ENCODE data around the gene C10orf105.

Gene C10orf105

DNA sequence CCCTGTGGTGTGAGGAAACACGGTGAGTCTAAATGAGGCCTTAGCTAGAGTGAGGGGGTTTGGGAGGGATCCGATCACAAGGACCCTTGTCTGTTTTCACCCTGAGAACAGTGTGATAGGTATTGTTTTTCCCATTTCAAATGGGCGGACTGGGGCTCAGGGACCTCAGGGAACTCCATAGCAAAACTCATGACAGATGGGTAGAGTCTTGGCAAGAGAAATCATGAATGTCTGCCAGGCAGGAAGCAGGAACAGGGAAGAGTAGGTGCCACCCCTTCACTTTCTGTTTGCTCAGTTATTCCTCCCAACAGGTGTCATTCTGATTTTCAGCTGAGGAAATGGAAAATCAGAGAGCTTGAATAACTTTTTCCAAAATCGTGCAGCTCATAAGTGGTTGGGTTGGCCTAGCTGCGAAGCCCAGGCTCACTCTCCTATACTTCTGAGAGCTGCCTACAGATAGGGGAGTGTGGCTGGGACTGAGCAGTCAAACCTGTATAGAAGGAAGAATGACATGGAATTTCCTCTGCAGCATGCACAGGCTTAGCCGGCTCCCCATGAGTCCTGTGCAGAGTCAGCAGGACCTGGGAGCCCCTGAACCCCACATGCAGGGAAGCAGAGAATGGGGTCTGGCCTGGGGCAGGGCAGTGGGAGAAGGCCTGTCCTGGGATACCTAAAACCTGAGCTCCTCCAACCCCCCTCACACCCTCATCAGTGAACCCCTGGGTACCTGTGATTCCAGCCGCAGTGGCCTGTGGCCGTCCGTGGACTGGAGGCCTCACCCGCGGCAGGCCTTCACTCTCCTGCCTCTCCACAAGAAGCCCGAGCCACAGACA is 17.6 kb upstream of the C10orf105 start:
- no peak for DNase-seq

DNA sequence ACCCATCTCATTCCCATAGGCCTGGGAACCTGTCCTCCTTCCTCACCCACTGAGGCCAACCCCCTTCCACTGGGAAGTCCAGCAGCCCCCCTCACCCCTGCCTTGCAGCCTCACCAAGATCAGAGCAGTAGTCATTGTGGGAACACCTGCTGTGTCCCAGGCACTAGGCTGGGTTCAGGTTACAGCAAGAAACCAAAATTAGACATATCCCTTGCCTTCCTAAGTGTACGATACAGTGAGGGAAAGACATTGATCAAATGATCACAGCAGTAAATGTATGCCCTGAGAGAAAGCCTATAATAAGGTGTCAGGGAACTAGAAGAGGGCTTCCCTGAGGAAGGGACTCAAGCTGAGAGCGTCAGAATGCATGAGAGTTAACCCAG is 17.0 kb upstream of the C10orf105 start:
- no peak for DNase-seq

DNA sequence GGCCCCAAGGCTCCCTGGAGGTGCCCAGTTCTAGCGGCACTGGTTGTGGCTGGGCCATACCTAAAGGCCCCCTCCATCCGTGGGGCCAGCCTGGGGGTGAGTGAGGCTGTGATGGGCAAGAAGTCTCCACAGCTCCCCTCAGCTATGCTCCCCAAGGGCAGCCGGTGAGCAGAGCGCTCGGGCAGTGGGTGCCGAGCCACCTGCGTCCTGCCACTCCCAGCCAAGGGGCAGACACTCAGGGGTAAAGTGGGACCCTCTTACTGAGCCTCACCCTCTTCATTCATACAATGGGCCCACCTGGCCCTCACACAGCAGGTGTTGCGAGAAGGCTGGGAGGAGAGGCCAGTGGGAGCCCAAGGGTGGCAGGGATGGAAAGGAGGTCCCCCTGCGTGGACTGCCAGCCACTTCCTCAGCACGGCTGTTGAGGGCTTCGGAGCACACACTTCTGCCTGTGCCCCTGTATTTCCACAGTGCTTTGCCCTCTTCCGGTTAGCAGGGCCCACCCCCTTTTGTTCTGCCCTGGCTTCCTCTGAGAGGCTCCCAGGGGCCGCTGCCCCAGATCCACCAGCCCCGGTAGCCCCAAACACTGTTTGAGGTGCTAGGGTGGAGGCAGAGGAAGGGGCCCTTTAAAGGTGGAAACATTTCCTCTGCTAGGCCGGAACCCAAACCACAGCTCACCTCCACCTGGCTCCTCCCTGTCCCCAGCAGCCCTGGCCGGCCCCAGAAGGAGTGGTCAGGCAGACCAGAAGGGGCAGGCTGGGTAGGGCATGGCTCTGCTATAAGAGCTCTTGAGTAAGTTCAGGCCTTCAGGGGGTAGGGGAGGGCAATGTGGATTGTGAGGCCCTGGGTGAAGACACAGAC is 16.4 kb upstream of the C10orf105 start:
- DNase-seq = peak; percentile 74

DNA sequence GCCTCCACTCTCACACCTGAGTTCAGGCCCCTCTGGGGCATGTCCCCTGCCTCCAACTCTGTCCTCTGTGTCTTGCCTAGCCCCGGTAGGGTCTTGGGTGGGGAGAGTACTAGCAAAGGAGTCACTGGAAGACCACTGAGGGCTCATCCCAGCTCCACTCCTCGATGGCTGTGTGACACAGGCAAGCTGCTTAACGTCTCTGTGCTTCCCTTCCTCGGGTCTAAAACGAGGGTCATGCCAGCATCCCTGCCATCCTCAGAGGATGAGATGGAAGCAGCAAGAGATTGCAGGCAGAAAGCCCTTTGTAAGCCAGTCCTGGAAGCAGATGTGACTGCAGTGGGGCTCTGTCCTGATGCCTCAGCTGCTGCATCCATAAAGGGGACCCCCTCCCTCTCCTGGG is 15.2 kb upstream of the C10orf105 start:
- no peak for DNase-seq

DNA sequence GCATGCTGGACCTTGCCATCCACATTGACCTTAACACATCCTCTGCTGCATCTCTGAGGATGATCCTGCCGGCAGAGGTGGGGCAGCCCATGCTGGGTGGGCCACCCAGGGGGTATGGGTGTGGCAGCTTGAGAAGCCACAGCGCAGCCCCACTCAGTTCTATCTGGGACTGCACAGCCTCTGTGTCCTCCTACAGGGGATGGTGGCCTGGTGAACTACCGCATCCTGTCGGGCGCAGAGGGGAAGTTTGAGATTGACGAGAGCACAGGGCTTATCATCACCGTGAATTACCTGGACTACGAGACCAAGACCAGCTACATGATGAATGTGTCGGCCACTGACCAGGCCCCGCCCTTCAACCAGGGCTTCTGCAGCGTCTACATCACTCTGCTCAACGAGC is 12.2 kb upstream of the C10orf105 start:
- no peak for DNase-seq

DNA sequence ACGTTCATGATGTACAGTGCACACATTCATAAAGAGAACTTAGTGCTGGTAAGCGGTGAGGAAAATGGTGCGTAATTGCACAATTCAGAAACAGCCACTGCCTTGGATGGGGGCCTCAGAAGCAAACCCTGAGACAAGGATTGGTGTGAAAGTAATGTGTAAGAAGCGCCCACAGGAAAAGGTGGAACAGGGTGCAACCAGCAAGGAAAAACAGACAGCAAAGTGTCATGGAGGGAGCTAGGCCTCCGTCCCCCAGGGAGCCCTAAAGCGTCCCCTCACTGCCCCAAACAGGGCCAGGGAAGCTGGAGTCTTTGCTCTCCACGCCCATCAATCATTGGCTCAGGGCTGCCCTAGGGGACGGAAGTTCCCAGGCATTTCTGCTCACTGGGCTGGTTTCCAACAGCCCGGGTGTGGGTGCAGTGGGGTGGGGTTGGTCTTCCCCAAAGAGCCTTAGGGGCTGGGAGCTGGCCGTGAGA is 9.6 kb upstream of the C10orf105 start:
- no peak for DNase-seq

DNA sequence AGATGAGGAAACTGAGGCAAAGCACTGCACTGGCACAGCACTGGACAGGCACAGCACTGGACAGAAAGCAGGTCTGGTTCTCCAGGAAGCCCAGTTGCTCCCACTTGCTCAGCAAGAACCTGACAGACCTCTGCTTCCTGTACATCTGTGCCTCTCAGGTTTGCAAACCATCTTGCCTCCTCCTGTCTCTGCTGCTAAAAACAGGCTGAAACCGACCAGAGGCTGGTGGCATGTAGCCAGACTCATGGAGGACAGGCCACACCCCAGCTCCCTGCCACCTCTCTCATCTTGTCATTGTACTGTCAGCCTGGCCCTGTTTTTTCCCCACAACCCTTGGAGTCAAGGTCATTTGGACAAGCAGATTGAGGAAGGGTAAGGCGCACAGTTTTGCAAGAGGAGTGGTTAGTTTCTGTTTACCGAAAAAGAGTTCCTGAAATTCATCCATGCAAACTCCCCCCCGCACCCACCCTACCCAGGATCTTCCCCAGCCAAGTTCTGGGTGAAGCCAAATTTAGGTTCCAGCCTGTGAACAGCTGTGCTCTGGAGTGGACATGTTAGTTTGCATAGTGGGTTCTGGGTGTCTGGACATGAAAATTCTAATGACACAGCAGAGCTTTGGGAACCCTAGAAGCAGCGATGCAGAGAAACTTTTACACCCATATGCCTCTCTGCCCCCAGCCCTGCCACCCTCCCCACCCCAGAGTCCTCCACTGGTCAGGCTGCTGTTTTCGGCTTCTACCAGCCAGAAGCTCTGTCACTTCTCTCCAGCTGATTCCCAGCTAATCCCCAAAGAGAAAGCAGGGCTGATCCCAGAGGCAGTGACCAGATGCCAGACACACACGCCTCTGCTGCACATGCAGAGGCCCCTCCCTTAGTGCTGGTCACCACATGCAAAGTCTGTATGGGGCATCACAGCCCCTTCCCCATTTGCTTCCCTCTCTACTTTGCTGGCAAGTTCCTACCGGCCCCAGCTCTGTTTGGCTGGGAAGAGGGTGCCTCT is 8.5 kb upstream of the C10orf105 start:
- DNase-seq = peak; percentile 81

DNA sequence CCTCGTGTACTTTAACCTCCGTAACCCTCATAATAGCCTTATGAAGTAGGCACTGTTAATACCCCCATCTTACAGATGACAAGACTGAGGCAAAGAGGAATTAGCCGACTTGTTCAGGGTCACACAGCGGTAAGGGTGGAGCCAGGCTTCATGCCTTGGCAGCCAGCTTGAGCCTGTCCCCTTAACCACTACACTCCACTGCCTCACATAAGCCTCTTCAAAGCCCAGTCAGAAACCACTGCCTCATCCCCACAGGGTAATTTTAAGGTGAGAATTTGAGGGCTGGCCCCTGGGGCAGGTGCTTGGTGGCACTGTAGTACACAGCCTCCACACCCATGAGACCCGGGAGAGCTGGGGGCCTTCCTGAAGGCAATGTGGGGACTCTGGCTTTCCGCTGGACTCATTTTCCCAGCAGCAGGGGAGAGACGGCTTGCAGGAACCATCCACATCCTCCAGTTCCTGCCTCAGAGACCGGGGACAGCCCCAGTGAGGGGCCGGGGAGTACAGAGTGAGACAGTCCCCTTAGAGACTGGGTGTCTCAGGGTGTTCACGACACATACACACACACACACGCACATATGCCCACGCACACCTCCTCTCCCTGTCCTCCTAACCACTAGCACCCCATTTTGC is 7.6 kb upstream of the C10orf105 start:
- DNase-seq = peak; percentile 63

DNA sequence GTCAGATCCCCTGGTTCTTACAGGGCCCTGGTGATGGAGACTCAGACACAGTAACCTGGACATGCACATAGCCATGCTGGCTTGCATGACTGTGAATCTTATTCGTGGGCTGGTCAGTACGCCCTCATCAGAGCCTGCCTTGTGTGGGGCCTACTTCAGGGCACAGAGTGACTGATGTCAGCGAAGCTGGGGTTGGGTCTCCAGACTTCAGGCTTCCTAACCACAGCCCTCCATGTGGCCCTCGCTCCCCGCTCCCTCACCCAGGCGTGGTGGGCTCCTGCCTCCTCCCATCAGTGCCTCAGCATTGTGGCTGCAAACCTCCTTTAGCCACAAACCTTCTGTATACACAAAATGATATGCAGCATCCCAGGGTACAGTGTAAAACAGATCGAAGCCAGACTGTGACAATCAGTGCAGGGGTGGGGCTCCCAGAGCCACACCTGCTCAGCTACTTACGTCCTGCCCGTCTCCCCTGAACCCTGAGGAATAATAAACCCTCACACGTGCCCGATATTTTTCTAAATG is 7.1 kb upstream of the C10orf105 start:
- peak; percentile 56 for DNase-seq

DNA sequence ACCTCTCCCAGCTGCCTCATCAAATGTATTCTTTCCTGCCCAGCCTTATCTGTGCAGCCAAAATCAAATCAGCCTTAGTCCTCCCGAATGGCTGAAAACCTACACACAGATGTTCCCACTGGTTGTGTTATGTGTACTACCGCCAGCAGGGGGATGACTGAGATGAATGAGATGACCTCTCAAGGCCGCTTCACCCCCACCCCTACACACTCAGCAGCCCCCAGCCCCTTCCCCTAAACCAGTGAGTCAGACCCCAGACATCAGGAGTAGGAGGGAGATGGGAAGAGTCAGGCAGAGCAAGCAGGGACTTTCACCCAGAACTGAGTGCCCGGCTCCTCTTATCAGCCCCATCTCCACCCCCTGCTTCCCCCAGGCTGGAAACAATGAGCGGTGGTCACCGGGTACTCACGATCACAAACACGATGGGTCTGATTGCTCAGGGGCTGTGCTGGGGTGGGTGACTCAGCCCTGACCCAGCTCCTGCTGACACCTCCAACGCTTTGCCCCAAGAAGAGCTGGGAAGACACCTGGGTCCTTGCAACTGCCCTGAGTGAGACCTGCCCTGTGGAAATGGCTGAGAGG is 6.5 kb upstream of the C10orf105 start:
- peak; percentile 69 for DNase-seq

DNA sequence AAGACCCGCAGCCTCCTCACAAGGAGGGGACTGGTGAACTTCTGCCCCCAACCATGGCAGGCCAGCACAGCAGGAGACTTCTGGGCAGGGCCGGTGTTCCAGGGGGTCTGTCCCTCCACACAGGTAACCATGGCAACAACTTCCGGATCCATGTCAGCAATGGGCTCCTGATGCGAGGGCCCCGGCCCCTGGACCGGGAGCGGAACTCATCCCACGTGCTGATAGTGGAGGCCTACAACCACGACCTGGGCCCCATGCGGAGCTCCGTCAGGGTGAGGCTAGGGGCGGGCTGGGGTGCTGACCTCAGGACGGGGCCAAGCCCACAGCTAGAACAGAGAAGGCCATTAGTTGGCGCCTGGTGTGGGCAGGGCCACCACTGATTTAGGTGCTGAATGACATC is 5.7 kb upstream of the C10orf105 start:
- DNase-seq = no peak

DNA sequence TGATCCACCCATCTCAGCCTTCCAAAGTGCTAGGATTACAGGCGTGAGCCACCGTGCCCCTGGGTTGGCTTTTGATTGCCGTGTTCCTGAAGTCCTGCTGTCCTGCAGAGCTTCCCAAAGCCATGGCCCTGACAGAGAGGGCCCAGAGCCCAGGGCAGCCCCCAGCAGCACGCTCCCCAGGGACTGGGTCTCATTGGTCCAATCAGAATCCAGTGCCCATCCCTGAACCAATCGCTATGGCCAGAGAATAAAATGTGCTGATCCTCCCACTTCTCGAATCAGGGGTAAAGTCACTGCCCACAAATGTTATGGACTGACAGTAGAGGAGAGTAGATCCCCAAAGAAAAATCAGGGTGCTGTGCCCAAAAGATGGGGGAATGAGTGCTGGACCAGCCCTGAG is 5.0 kb upstream of the C10orf105 start:
- DNase-seq = no peak

DNA sequence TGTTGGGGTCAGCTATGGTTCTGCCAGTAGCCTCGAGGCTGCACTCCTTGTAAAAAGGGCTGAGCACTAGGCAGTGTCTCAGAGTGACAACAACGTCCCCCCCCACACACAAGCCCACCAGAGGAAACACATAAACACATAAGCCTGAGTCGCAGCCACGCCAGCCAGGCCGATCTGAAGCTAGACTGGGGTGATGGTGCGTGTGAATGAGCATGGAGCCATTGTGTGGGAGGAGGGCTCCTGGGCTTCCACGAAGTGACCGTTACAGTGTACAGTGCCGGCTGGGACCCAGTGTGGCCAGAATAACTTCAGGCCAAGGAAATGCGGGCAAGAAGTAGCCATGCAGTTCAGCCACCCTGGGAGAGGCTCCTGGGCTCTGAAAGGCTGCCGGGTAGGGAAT is 3.7 kb upstream of the C10orf105 start:
- DNase-seq = no peak

DNA sequence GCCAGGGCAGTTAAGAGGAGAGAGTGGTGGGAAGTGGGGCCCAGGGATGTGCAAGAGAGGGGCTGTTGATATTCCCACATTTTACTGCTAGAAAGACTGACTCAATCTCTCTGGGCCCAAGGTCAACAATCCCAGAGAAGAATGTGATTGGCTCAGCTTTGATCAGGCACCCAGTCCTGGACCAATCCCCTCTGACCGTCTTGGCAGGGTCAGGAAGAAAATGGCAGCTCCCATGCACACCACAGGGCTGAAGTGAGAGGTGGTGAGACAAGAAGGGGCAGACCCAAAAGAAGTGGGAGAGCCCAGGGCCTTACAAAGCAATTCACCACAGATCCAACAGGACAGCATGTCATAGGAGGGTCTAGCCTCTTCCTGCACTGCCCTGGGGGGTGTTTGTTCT is 3.3 kb upstream of the C10orf105 start:
- DNase-seq = no peak

DNA sequence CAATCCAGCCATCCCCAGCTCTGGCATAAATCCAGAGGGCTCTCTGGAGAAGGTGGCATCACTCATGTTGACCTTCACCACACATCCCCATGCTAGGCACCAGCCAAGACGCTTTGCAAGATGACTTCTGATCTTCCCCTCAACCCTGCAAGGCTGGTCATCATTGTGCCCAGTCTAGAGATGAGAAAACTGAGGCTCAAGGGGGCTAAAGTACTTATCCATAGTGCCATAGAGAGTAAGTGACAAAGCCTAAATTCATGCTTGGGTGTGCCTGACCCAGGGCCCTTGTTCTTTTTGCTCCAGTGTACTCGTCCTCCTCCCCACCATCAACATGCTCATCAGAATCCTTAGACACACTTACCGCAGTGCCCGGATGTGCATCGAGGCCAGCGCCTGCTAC is 1.7 kb upstream of the C10orf105 start:
- no peak for DNase-seq

DNA sequence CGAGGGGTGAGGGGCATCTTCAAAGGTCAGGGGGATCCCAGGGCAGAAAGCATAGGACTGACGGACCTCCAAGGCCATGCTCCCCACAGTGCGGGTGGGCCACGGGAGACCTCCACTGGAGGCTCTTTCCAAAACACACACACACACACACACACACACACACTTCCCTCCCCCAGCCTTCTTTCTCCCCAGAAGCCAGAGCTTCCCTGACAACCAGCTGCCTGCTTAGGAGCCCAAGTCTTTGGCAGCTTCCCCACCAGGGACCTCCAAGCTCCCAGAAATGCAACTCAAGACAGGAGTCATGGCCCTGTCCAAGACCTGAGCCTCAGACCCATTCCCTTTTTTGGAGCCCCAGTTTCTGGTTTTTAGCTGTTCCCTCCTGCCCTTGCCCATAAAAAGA is 710 bp upstream of the C10orf105 start:
- DNase-seq = no peak

DNA sequence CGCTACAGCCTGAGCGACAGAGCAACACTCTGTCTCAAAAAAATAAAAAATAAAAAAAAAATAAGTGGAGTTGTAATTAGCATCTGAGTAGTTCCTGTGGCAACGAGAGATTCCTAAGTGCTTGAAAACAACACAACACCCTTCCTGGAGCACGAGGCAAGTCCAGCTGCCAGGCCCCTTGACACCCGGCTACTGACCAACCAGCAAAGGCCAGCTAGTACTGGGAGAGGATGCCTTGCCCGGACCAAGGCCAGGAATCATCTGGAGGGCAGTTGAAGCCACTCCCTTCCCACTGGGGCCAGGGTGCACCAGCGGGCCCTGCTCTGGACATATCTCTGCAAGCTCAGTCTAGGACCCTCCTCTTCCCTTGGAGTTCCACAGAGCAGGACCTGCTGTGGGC is 536 bp downstream of the C10orf105 start:
- DNase-seq = no peak

DNA sequence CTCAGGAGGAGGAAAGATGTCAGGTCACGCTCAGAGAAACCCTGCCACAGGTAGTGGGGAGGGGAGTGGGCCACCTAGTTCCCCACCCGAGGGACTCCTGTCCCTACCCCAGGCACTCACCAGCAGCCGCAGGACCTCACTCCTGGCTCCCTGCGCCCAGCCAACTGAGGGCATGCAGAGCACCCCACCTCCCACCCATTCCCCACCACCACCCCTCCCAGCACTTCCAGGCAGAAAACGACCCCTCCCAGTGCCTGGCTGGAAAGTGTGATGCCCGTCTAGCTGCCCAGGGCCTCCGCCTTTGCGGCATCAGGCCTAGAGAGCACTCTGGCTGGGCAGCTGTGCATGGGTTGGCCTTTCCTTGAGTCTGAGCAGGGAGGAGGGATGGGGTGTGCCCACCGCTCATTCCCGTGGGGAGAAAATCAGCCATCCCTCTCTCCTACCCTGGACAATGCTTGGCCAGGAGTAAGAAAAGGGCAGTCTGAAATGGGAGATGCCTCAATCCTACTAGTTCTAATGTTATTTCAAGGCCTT is 1.3 kb downstream of the C10orf105 start:
- no peak for DNase-seq

DNA sequence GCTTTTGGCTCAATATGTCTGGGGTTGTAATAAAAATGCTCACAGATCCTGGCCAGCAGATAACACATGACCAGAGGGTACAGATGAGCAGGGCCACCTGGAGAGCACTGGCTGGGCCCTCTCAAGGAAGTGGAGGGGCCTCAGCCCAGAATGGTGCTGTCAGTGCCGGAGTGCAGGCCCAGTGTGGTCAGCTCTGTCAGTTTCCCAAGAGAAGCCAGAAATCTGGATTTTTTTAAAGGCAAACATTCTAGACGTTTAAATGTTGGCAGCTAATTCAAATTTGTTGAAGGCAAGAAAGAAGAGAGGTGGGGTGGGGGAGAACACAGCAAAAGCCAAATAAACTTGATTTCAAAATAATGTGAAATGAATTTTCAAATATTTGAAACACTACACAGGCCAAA is 2.0 kb downstream of the C10orf105 start:
- no peak for DNase-seq

DNA sequence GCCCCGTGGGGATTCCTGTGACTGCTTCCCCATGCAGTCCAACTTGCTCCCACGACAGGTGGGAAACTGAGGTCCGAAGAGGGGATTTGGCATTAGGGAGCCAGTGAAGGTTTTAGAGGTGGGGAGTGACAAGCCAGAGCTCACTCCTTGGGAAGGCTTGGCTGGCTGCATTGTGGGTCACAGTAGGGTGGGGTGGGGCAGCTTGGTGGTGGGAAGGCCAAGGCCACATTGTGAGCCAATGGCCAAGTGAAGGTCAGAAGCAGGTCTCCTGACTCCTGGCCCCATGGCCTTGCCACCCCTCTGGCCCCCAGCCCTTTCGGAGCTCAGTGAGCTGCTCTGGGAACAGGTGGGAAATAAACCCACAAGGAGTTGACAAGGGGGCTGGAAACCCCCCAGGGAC is 2.5 kb downstream of the C10orf105 start:
- DNase-seq = no peak

DNA sequence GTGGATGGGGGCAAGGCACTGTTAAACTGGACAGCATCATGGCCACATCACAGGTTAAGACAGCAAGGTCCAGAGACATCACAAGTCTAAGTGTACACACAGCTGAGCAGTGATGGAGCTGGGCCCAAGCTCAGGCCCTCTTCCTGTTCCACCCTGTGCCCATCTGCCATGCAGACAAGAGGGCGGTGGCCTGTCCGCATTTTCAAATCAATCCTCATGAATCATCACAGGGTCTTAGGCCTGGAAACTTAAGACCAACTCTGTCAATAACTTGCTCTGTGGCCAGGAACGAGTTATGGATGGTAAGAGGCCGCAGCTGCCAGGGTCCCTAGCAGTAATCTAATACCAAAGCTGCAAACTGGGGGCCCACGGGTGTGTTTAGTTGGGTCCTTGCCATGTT is 3.2 kb downstream of the C10orf105 start:
- DNase-seq = no peak

All from CD4-positive, alpha-beta T cell treated with Interleukin-6 for 4 hours (primary cell).